Measurements from ENCODE around the gene RETREG2. TPM values are rescaled to one million over a fixed set of nuclear protein-coding genes. Genes with fewer than 3 reads are reported as not detected.
A peak's percentile ranks its signal among the peaks of the same experiment; 100 is the strongest.

Gene RETREG2
- total RNA-seq, 1 donor from 2014 or later, result 77.0 TPM

DNA sequence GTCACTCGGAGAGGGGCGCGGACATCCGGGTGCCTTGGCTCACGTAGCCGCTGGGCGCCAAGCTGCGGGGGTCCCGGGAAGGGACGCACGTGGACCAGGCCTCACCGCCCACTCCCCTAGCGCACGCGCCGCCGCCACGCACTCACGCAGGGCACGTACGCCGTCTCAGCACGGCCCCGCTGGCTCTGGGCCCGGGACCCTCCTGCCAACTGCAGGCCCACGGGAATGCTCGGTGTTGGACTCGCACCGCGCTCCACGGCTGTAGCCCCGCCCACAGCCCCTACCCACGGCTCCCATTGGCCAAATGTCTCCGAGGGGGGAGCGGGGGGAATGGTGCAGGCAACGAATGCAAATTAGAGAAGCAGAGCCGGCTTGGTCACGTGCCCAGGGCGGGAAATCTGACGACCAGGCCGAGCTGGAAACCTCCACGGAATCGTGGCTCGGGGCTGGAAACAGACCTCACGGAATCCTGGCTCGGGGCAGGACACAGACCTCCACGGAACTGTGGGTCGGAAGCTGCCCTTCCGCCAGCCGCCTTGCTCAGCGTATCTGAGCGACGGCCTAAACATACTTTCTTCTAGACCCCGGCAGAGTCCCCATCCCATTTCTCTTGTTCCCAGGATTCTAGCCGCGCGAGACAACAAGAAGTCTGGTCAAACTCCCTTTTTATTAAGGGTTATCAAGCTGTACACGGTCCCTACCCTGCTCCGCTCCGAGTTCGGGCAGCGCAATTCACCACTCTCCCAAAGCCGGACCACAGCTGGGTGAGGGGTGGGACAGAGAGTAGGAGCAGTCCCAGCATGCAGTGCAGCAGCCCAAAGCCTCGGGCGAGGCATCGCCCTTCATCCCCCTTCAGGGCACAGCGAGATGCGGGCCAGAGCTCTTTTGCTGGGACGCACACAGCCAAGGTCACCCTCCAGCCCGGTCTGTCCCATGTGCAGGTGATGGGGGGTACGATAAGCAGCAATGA, 40.9 kb downstream of the RETREG2 start, which contains the start of gene ABCB6:
ABCB6 (minus strand) TSS at position 227 of the 970 bp plus-strand sequence. CDS start 285 bp downstream, outside the sequence.
- H3K27me3 Mint-ChIP-seq, result no peaks in the 10 kb centered on the region
- no peaks in the 10 kb centered on the region for H3K9me3 Mint-ChIP-seq (ENCODE audit: low read depth)
- TF ChIP-seq, protein P1, sequence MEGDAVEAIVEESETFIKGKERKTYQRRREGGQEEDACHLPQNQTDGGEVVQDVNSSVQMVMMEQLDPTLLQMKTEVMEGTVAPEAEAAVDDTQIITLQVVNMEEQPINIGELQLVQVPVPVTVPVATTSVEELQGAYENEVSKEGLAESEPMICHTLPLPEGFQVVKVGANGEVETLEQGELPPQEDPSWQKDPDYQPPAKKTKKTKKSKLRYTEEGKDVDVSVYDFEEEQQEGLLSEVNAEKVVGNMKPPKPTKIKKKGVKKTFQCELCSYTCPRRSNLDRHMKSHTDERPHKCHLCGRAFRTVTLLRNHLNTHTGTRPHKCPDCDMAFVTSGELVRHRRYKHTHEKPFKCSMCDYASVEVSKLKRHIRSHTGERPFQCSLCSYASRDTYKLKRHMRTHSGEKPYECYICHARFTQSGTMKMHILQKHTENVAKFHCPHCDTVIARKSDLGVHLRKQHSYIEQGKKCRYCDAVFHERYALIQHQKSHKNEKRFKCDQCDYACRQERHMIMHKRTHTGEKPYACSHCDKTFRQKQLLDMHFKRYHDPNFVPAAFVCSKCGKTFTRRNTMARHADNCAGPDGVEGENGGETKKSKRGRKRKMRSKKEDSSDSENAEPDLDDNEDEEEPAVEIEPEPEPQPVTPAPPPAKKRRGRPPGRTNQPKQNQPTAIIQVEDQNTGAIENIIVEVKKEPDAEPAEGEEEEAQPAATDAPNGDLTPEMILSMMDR (IDR thresholded peaks at IDR 0.05; ENCODE audit: unreplicated experiment), result no peak
- peak within 1 kb of the TSS; percentile 79 for H3K4me3 Mint-ChIP-seq (ENCODE audit: low read depth)
- H3K4me1 Mint-ChIP-seq (ENCODE audit: low read depth), result peaks cover 13% of the 10 kb centered on the region
- DNase-seq (ENCODE audit: low spot score, unreplicated experiment), result peak; percentile 86
- peaks cover 13% of the 10 kb centered on the region for H3K36me3 Mint-ChIP-seq (ENCODE audit: insufficient read depth)
- peak within 1 kb of the TSS; percentile 98 for H3K27ac Mint-ChIP-seq

DNA sequence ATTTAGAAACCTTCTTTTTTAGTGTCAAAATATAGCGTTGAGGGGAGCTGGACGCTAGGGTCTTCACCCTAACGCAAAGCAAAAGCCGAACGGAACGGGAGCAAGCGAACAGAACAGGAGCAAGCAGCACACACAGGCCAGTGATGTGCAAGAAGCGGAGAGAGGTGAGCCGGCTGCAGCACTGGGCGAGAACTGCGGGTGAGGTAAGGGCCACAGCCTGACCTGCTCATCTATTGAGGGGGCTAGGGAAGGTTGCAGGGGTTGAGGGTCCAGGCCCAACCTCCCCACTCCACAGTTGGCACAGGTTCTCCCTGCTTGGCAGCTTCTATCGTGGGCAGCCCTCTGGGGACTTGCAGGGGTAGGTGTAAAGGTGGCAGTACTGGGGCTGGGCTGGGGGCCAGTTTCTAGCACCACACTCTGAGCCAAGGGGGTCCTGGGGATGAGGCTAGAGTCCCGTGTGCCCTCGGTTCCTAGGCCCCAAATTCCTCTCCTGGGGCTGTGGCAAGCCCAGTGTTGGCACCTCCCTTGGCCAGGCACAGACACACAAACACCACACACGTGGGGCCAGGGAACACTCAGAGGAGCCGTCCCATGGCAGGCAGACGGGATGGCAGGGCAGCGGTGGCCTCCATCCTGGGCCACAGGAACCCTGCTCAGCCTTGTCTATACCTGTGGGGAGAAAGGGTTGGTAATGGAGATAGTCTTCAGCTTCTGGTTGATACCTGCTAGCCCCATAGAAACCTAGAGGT, 41.9 kb downstream of the RETREG2 start:
- Mint-ChIP-seq H3K27ac (no peak overlapping the region), H3K36me3 (ENCODE audit: insufficient read depth) (peaks cover 12% of the 10 kb centered on the region)

DNA sequence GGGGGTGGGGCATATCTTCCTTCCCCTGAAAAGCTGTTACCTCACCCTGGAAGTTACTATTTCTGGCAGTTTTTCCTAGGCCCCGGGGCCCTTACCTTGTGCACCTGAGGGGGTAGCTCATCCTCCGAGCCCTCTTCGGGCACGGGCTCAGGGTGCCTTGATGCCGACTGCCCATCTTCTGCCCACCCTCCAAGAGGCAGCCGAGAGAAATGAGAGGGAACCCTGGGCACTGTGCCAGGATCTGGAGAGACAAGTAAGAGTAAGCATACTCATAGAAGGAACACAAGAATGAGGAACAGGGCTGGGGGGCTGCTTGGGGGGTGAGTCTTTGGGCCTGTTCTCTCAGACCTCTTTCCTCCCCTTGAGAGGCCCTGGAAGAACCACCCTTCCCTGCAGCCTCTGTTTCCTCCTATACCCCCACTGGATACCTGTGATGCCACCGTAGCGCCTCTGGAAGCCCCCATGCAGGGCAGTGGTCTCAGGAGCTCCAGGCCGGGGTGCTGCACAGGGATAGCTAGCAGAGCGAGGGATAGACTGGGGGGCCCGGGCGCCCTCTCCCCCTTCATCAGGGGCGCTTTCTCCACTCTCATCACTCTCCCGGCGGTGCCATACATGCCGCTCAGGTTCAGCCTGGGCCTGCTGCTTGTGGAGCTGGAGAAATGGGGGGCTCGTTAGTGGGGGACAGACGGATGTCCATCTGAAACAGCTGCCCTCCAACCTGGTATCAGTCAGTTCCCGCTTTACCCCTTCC, 42.8 kb downstream of the RETREG2 start:
- DNase-seq (ENCODE audit: low spot score, unreplicated experiment), result no peak
- no peaks in the 10 kb centered on the region for H3K27me3 Mint-ChIP-seq
- H3K36me3 Mint-ChIP-seq (ENCODE audit: insufficient read depth), result peaks cover 15% of the 10 kb centered on the region
- H3K9me3 Mint-ChIP-seq (ENCODE audit: low read depth), result no peaks in the 10 kb centered on the region
- H3K27ac Mint-ChIP-seq, result no peak overlapping the region
- H3K4me1 Mint-ChIP-seq (ENCODE audit: low read depth), result peaks cover 13% of the 10 kb centered on the region
- H3K4me3 Mint-ChIP-seq (ENCODE audit: low read depth), result no peak overlapping the region
- TF ChIP-seq, protein P1 (IDR thresholded peaks at IDR 0.05; ENCODE audit: unreplicated experiment), result no peak

More for the DNA sequence above, 41.9 kb downstream of the RETREG2 start:
- H3K4me1 Mint-ChIP-seq (ENCODE audit: low read depth), result peaks cover 13% of the 10 kb centered on the region
- H3K4me3 Mint-ChIP-seq (ENCODE audit: low read depth), result no peak overlapping the region
- H3K9me3 Mint-ChIP-seq (ENCODE audit: low read depth), result no peaks in the 10 kb centered on the region
- no peaks in the 10 kb centered on the region for H3K27me3 Mint-ChIP-seq
- no peak for DNase-seq (ENCODE audit: low spot score, unreplicated experiment)
- TF ChIP-seq, protein P1 (IDR thresholded peaks at IDR 0.05; ENCODE audit: unreplicated experiment), result no peak

DNA sequence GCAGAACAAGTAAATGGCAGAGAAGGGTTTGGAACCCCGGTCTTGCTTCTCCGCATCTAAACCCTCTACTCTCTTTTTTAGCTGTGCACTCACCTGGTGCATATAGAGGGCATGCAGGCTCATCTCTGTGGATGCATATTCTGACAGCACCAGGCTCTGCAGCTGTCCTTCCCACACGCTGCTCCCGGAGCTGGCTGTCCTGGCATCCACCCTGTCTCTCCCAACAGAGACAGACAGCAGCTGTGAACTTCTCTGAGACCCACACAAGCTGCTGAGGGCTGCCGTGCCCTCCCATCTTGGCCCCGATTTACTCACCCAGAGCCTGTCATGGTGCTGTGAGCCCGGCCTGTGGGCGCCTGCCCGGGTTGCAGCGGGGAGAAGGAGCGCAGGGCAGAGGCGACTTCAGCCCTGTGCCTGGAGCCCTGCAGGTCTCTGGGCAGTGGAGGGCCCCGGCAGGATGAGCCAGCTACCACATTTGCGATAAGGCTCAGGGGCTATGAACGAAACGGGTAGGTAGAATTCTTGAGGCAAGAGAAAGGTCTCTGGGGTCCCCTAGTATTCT, 44.0 kb downstream of the RETREG2 start:
- DNase-seq (ENCODE audit: low spot score, unreplicated experiment), result no peak
- Mint-ChIP-seq H3K27ac (no peak overlapping the region), H3K9me3 (ENCODE audit: low read depth) (no peaks in the 10 kb centered on the region), H3K4me1 (ENCODE audit: low read depth) (peaks cover 12% of the 10 kb centered on the region), H3K36me3 (ENCODE audit: insufficient read depth) (peaks cover 15% of the 10 kb centered on the region), H3K27me3 (no peaks in the 10 kb centered on the region), H3K4me3 (ENCODE audit: low read depth) (no peak overlapping the region)
- TF ChIP-seq, protein P1 (IDR thresholded peaks at IDR 0.05; ENCODE audit: unreplicated experiment), result no peak
